GM13977 (cell line): ENCODE measurements around the gene TARM1.

Experiments used
- DNase-seq: peaks from one replicate; pipeline ENCODE4 v3.0.0; 2012; ENCODE audit warnings: low spot score
- CTCF ChIP-seq: IDR thresholded peaks from 2 replicates; pipeline ENCODE4 v1.5.1; 2012; ENCODE audit warnings: mild to moderate bottlenecking, control low read depth; ENCODE audit not compliant: insufficient read depth; ENCODE audit errors: extremely low read depth, missing control alignments
- in situ Hi-C: fragments of 300-500 bp; cut with MboI; formaldehyde crosslinking; loops from one replicate; pipeline ENCODE4 v1.12.0; 2022; ENCODE audit warnings: low sequenced_read_pairs, low pct_unique_long_range_greater_than_20kb, mixed read lengths, inconsistent platforms; ENCODE audit not compliant: unreplicated experiment

The TARM1 gene

GRCh38 chr19:54108496-54108895, 27.3 kb upstream of the TARM1 start:
- in situ Hi-C loops, result no loop called here
- TF ChIP-seq CTCF, result no peak
- DNase-seq, result no peak

DNA sequence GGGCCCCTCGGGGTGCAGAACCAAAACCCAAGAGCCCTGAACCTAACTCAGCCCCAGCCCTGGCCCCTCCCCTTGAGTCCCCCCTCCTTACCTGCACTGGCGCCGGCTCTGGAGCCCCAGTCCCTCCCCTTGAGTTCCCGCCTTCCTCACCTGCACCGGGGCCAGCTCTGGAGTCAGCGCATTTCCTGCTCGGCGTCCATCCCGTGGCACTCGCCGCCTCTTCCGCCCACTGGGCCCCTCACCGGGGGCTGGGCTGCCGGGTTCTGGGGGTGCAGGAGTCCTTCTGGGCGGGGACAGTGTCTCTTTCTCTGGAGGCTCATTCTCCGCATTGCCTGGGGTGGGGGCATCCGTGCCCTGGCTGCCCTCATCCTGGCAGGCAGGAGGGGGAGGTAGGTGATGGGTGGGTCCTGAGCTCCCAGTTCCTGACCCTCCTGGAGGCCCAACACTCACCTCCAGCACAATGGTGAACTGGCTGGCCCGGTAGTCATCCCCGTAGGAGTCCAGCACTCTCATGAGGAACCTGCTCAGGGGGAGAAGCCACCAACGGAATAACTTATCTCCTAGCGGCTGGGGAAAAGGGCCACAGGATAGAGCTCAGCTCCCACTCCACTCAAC, 26.8 kb upstream of the TARM1 start:
- TF ChIP-seq CTCF, result no peak
- no peak for DNase-seq
- in situ Hi-C loops, result no loop called here

GRCh38 chr19:54106716-54107115, 25.6 kb upstream of the TARM1 start:
- in situ Hi-C loops, result no loop called here
- no peak for DNase-seq
- TF ChIP-seq CTCF, result no peak

DNA sequence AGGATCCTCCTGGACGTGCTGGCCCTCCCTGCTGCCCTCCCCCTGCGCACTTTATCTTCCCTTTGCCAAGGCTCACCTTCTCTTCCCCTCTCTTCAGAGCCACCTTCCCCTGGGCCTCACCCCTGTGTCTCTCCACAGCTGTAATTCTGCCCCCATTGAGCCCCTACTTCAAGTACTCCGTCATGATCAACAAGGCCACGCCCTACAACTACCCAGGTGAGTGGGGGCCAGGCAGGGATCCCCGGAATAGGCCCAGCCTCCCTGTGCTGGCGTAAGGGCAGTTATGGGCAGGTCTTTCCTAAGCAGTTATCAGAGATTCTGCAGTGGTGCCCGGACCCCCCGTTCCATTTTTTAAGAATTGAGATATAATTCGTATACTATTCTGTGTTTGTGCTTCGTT, 24.6 kb upstream of the TARM1 start:
- no peak for TF ChIP-seq CTCF
- in situ Hi-C loops, result no loop called here
- DNase-seq, result no peak

DNA sequence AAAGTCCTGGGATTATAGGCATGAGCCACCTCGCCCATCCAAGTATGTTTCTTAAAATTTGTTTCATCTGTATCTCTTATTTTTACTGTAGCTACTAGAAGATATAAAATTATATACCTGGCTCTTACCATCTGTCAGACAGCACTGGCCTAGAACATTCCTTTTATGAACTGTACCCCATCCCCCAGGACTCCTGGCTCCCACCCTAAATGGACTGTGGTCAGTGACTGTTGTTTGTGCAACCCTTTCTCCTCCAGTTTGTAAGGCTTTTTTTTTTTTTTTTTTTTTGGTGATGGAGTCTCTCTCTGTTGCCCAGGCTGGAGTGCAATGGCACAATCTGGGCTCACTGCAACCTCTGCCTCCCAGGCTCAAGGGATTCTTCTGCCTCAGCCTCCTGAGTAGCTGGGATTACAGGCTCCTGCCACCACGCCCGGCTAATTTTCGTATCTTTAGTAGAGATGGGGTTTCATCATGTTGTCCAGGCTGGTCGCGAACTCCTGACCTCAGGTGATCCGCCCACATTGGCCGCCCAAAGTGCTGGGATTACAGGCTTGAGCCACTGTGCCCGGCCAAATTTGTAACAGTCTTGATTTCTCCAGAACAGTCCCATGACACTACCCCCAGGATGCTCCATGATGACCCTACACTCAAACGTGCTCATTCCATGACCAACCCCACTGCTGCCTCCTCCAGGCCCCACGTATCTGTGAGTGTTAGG, 24.0 kb upstream of the TARM1 start:
- no peak for DNase-seq
- in situ Hi-C loops, result no loop called here
- no peak for TF ChIP-seq CTCF

GRCh38 chr19:54102421-54103169, 21.4 kb upstream of the TARM1 start, which contains the start of gene NDUFA3:
Gene NDUFA3 (plus strand): TSS chr19:54102855. CDS start chr19:54102879, 24 bp downstream.
- no peak for TF ChIP-seq CTCF
- peak; percentile 100 for DNase-seq
- in situ Hi-C loops, result no loop called here
